ENCODE measurements around the gene COL10A1.

The COL10A1 gene

GRCh38 chr6:116073765-116074440 lies 52.0 kb downstream of the COL10A1 start:
- DNase-seq (ENCODE audit: low read depth in 1 of 2, low spot score in 1 of 2): no peak
- no peak for TF ChIP-seq SPI1 (IDR thresholded peaks at IDR 0.05; ENCODE audit: borderline replicate concordance, low read depth)
- no peak for TF ChIP-seq GABPA (IDR thresholded peaks at IDR 0.05; ENCODE audit: low read depth)
- TF ChIP-seq POLR2AphosphoS5 (IDR thresholded peaks at IDR 0.05; ENCODE audit: low read depth): no peak
- no peak for TF ChIP-seq CTCF (IDR thresholded peaks at IDR 0.05; ENCODE audit: insufficient read depth, low read length)
- no peak for TF ChIP-seq REST (IDR thresholded peaks at IDR 0.05; ENCODE audit: insufficient replicate concordance, low read depth)
- no peaks in the 10 kb centered on the region for H3K27me3 ChIP-seq (ENCODE audit: insufficient read depth, poor library complexity, severe bottlenecking)

GRCh38 chr6:116072368-116072767 lies 53.6 kb downstream of the COL10A1 start:
- Histone ChIP-seq H3K27me3 (ENCODE audit: insufficient read depth, poor library complexity, severe bottlenecking) (no peaks in the 10 kb centered on the region), H3K4me3 (replicated peaks; ENCODE audit: insufficient read depth, low read length) (no peak overlapping the region), H3K27ac (replicated peaks) (no peak overlapping the region)
- TF ChIP-seq REST (IDR thresholded peaks at IDR 0.05; ENCODE audit: insufficient replicate concordance, low read depth) (no peak), SPI1 (IDR thresholded peaks at IDR 0.05; ENCODE audit: borderline replicate concordance, low read depth) (no peak), POLR2AphosphoS5 (IDR thresholded peaks at IDR 0.05; ENCODE audit: low read depth) (no peak)
- no peak for DNase-seq (ENCODE audit: low read depth in 1 of 2, low spot score in 1 of 2)

More at GRCh38 chr6:116073765-116074440, 52.0 kb downstream of the COL10A1 start:
- Histone ChIP-seq H3K4me3 (replicated peaks; ENCODE audit: insufficient read depth, low read length) (no peak overlapping the region), H3K27ac (replicated peaks) (no peak overlapping the region)

GRCh38 chr6:116070616-116071389 lies 55.1 kb downstream of the COL10A1 start:
- Histone ChIP-seq H3K27me3 (ENCODE audit: insufficient read depth, poor library complexity, severe bottlenecking) (no peaks in the 10 kb centered on the region), H3K4me3 (replicated peaks; ENCODE audit: insufficient read depth, low read length) (no peak overlapping the region), H3K27ac (replicated peaks) (no peak overlapping the region)
- DNase-seq (ENCODE audit: low read depth in 1 of 2, low spot score in 1 of 2): no peak
- TF ChIP-seq GABPA (IDR thresholded peaks at IDR 0.05; ENCODE audit: low read depth) (no peak), REST (IDR thresholded peaks at IDR 0.05; ENCODE audit: insufficient replicate concordance, low read depth) (no peak), CTCF (IDR thresholded peaks at IDR 0.05; ENCODE audit: insufficient read depth, low read length) (no peak), POLR2AphosphoS5 (IDR thresholded peaks at IDR 0.05; ENCODE audit: low read depth) (no peak), SPI1 (IDR thresholded peaks at IDR 0.05; ENCODE audit: borderline replicate concordance, low read depth) (no peak)
